GM23338 (cell line): ENCODE data around the gene PPP1R15B. TPM values are rescaled to one million over a fixed set of nuclear protein-coding genes. Genes with fewer than 3 reads are reported as not detected.

Source experiments
- ATAC-seq: fragments of 200-7000 bp; cut with Tn5 transposase; 3 replicates; pipeline ENCODE4 v1.9.1; 2020
- DNase-seq: peaks from one replicate; pipeline ENCODE4 v3.0.0-alpha.2; 2015; ENCODE audit warnings: low spot score
- H2AFZ ChIP-seq: fragments of 200-600 bp; sonication (generic); 2 replicates; pipeline ENCODE4 v1.8.0; 2016; ENCODE audit warnings: antibody characterized with exemption, mild to moderate bottlenecking, moderate library complexity
- H3F3A ChIP-seq: fragments of 200-600 bp; sonication (generic); replicated peaks from 2 replicates; pipeline ENCODE4 v1.8.0; 2017; ENCODE audit warnings: antibody characterized with exemption, mixed run types, low read depth
- H3K27ac ChIP-seq: fragments of 200-600 bp; sonication (generic); 2 replicates; pipeline ENCODE4 v1.6.1; 2016; ENCODE audit warnings: low read depth
- H3K27me3 ChIP-seq: fragments of 200-600 bp; sonication (generic); 2 replicates; pipeline ENCODE4 v1.8.0; 2016; ENCODE audit warnings: mild to moderate bottlenecking, mixed run types, moderate library complexity; ENCODE audit not compliant: insufficient read depth
- H3K36me3 ChIP-seq: fragments of 200-600 bp; sonication (generic); 2 replicates; pipeline ENCODE4 v1.8.0; 2016; ENCODE audit warnings: mild to moderate bottlenecking; ENCODE audit not compliant: insufficient read depth
- H3K4me1 ChIP-seq: fragments of 200-600 bp; sonication (generic); 2 replicates; pipeline ENCODE4 v1.8.0; 2016; ENCODE audit warnings: mild to moderate bottlenecking, moderate library complexity; ENCODE audit not compliant: insufficient read depth
- H3K4me2 ChIP-seq: fragments of 200-600 bp; sonication (generic); 2 replicates; pipeline ENCODE4 v1.7.1; 2017; ENCODE audit warnings: mixed run types
- H3K4me3 ChIP-seq: fragments of 200-600 bp; sonication (generic); 2 replicates; pipeline ENCODE4 v1.6.1; 2016; ENCODE audit warnings: mixed run types
- H3K79me2 ChIP-seq: fragments of 200-600 bp; sonication (generic); replicated peaks from 2 replicates; pipeline ENCODE4 v1.8.0; 2017; ENCODE audit warnings: mild to moderate bottlenecking; ENCODE audit not compliant: insufficient read depth
- H3K9me2 ChIP-seq: fragments of 200-600 bp; sonication (generic); 2 replicates; pipeline ENCODE4 v1.8.0; 2017; ENCODE audit not compliant: insufficient read depth
- H4K20me1 ChIP-seq: fragments of 200-600 bp; sonication (generic); replicated peaks from 2 replicates; pipeline ENCODE4 v1.8.0; 2017; ENCODE audit warnings: mild to moderate bottlenecking; ENCODE audit not compliant: insufficient read depth
- H3K27ac Mint-ChIP-seq: 2 replicates; pipeline ENCODE4 v1.8.0; 2020; ENCODE audit warnings: inconsistent platforms, mild to moderate bottlenecking, moderate library complexity, mixed read lengths
- H3K27me3 Mint-ChIP-seq: 3 replicates; pipeline ENCODE4 v1.8.0; 2022; ENCODE audit warnings: low read depth, mild to moderate bottlenecking, moderate library complexity, mixed read lengths, inconsistent platforms; ENCODE audit not compliant: insufficient read depth, poor library complexity
- H3K36me3 Mint-ChIP-seq: 3 replicates; pipeline ENCODE4 v1.8.0; 2021; ENCODE audit warnings: low read depth, mild to moderate bottlenecking, inconsistent platforms, moderate library complexity, mixed read lengths
- H3K4me1 Mint-ChIP-seq: 3 replicates; pipeline ENCODE4 v1.8.0; 2020; ENCODE audit warnings: mild to moderate bottlenecking, inconsistent platforms, mixed read lengths
- H3K4me3 Mint-ChIP-seq: 3 replicates; pipeline ENCODE4 v1.8.0; 2021; ENCODE audit warnings: moderate library complexity, mild to moderate bottlenecking, inconsistent platforms, mixed read lengths
- H3K9me3 Mint-ChIP-seq: 3 replicates; pipeline ENCODE4 v1.8.0; 2020; ENCODE audit warnings: moderate library complexity, mild to moderate bottlenecking, inconsistent platforms, mixed read lengths
- CREB1 ChIP-seq: fragments of 250-450 bp; sonication (Bioruptor Pico); IDR thresholded peaks from 2 replicates; pipeline ENCODE4 v1.5.0; 2020; ENCODE audit warnings: low read depth, mild to moderate bottlenecking, moderate library complexity
- CTCF ChIP-seq, 2 experiments: fragments of 200-600 bp in 1 of 2; sonication (generic) in 1 of 2; conservative IDR thresholded peaks; 2 replicates each; pipeline versions ENCODE4 v1.5.1 to v1.6.1; 2016 to 2017; ENCODE audit warnings: antibody characterized with exemption in 2 of 2, low read depth in 2 of 2, mild to moderate bottlenecking in 2 of 2, moderate library complexity in 1 of 2
- EZH2phosphoT487 ChIP-seq: fragments of 200-600 bp; sonication (generic); IDR thresholded peaks from one replicate; pipeline ENCODE4 v1.8.1; 2018; ENCODE audit warnings: antibody characterized with exemption; ENCODE audit not compliant: unreplicated experiment
- POLR2AphosphoS5 ChIP-seq: IDR thresholded peaks from 2 replicates; pipeline ENCODE4 v1.6.1; 2016; ENCODE audit warnings: antibody characterized with exemption, low read depth
- ZNF114 ChIP-seq: fragments of 250-450 bp; sonication (Bioruptor Pico); IDR thresholded peaks from 2 replicates; pipeline ENCODE4 v1.5.0; 2020; ENCODE audit warnings: mild to moderate bottlenecking, moderate library complexity
- polyA plus RNA-seq: library from polyadenylated mRNA; unstranded; fragments of >200 nt; fragmentation: Nextera tagmentation; extraction: Ambion mirVana; gene quantifications from 2 replicates; pipeline ENCODE4 v1.2.1, GENCODE V29; 2016
- total RNA-seq: library from RNA; depleted of rRNA; stranded (reverse); fragments of >200 nt; shearing (Covaris generic); gene quantifications from 2 replicates; pipeline ENCODE4 v1.2.3, GENCODE V29; 2014
- TF ChIP-seq, protein P1 (sequence below): fragments of 250-450 bp; sonication (Bioruptor Pico); IDR thresholded peaks from 2 replicates; pipeline ENCODE4 v1.5.0; 2020; ENCODE audit warnings: mild to moderate bottlenecking, moderate library complexity
- TF ChIP-seq, protein P2 (sequence below): IDR thresholded peaks from one replicate; pipeline ENCODE4 v1.6.1; 2018; ENCODE audit warnings: antibody characterized with exemption; ENCODE audit not compliant: unreplicated experiment

The PPP1R15B gene
- total and polyA plus RNA-seq, 2 experiments from 2014 or later = 17.3 to 64.3 TPM

- TF ChIP-seq, protein P1, sequence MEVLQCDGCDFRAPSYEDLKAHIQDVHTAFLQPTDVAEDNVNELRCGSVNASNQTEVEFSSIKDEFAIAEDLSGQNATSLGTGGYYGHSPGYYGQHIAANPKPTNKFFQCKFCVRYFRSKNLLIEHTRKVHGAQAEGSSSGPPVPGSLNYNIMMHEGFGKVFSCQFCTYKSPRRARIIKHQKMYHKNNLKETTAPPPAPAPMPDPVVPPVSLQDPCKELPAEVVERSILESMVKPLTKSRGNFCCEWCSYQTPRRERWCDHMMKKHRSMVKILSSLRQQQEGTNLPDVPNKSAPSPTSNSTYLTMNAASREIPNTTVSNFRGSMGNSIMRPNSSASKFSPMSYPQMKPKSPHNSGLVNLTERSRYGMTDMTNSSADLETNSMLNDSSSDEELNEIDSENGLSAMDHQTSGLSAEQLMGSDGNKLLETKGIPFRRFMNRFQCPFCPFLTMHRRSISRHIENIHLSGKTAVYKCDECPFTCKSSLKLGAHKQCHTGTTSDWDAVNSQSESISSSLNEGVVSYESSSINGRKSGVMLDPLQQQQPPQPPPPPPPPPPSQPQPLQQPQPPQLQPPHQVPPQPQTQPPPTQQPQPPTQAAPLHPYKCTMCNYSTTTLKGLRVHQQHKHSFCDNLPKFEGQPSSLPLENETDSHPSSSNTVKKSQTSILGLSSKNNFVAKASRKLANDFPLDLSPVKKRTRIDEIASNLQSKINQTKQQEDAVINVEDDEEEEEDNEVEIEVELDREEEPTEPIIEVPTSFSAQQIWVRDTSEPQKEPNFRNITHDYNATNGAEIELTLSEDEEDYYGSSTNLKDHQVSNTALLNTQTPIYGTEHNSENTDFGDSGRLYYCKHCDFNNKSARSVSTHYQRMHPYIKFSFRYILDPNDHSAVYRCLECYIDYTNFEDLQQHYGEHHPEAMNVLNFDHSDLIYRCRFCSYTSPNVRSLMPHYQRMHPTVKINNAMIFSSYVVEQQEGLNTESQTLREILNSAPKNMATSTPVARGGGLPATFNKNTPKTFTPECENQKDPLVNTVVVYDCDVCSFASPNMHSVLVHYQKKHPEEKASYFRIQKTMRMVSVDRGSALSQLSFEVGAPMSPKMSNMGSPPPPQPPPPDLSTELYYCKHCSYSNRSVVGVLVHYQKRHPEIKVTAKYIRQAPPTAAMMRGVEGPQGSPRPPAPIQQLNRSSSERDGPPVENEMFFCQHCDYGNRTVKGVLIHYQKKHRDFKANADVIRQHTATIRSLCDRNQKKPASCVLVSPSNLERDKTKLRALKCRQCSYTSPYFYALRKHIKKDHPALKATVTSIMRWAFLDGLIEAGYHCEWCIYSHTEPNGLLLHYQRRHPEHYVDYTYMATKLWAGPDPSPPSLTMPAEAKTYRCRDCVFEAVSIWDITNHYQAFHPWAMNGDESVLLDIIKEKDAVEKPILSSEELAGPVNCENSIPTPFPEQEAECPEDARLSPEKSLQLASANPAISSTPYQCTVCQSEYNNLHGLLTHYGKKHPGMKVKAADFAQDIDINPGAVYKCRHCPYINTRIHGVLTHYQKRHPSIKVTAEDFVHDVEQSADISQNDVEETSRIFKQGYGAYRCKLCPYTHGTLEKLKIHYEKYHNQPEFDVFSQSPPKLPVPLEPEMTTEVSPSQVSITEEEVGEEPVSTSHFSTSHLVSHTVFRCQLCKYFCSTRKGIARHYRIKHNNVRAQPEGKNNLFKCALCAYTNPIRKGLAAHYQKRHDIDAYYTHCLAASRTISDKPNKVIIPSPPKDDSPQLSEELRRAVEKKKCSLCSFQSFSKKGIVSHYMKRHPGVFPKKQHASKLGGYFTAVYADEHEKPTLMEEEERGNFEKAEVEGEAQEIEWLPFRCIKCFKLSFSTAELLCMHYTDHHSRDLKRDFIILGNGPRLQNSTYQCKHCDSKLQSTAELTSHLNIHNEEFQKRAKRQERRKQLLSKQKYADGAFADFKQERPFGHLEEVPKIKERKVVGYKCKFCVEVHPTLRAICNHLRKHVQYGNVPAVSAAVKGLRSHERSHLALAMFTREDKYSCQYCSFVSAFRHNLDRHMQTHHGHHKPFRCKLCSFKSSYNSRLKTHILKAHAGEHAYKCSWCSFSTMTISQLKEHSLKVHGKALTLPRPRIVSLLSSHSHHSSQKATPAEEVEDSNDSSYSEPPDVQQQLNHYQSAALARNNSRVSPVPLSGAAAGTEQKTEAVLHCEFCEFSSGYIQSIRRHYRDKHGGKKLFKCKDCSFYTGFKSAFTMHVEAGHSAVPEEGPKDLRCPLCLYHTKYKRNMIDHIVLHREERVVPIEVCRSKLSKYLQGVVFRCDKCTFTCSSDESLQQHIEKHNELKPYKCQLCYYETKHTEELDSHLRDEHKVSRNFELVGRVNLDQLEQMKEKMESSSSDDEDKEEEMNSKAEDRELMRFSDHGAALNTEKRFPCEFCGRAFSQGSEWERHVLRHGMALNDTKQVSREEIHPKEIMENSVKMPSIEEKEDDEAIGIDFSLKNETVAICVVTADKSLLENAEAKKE (CRISPR knock-in tag) = no peak
- TF ChIP-seq, protein P2, sequence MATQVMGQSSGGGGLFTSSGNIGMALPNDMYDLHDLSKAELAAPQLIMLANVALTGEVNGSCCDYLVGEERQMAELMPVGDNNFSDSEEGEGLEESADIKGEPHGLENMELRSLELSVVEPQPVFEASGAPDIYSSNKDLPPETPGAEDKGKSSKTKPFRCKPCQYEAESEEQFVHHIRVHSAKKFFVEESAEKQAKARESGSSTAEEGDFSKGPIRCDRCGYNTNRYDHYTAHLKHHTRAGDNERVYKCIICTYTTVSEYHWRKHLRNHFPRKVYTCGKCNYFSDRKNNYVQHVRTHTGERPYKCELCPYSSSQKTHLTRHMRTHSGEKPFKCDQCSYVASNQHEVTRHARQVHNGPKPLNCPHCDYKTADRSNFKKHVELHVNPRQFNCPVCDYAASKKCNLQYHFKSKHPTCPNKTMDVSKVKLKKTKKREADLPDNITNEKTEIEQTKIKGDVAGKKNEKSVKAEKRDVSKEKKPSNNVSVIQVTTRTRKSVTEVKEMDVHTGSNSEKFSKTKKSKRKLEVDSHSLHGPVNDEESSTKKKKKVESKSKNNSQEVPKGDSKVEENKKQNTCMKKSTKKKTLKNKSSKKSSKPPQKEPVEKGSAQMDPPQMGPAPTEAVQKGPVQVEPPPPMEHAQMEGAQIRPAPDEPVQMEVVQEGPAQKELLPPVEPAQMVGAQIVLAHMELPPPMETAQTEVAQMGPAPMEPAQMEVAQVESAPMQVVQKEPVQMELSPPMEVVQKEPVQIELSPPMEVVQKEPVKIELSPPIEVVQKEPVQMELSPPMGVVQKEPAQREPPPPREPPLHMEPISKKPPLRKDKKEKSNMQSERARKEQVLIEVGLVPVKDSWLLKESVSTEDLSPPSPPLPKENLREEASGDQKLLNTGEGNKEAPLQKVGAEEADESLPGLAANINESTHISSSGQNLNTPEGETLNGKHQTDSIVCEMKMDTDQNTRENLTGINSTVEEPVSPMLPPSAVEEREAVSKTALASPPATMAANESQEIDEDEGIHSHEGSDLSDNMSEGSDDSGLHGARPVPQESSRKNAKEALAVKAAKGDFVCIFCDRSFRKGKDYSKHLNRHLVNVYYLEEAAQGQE = no peak
- TF ChIP-seq POLR2AphosphoS5 (no peak), ZNF114 (CRISPR knock-in tag) (no peak), CREB1 (CRISPR knock-in tag) (no peak), CTCF (conservative IDR thresholded peaks at IDR 0.05; ENCODE audit: low read depth in 2 of 2) (no peak), EZH2phosphoT487 (no peak)
- Mint-ChIP-seq H3K27me3 (peaks cover 21% of the 10 kb centered on the region), H3K4me1 (peaks cover 39% of the 10 kb centered on the region), H3K36me3 (no peaks in the 10 kb centered on the region; the same call in 2 of the 3 replicates), H3K4me3 (no peak overlapping the region), H3K27ac (no peak overlapping the region), H3K9me3 (no peaks in the 10 kb centered on the region)
- Histone ChIP-seq H3K9me2 (no peaks in the 10 kb centered on the region), H2AFZ (no peak overlapping the region), H3K27ac (no peak overlapping the region), H4K20me1 (no peaks in the 10 kb centered on the region), H3K36me3 (no peaks in the 10 kb centered on the region), H3K4me1 (peaks cover 33% of the 10 kb centered on the region), H3K79me2 (no peaks in the 10 kb centered on the region), H3K4me3 (no peak overlapping the region), H3K27me3 (peaks cover 12% of the 10 kb centered on the region; the same call in 1 of the 2 replicates), H3K4me2 (no peak overlapping the region), H3F3A (0 out of 2 replicates have a peak, but pooled peaks cover 3% of the 10 kb centered on the region)
- ATAC-seq = no peak
- DNase-seq = no peak
These were observed 49.8 kb downstream of the PPP1R15B start for GRCh38 chr1:204361781-204362180.
